ENCODE data around the gene MALRD1.
"Not testable (repeated sequence)": the region's sequence is repeated elsewhere in the genome, so short reads cannot be mapped to it uniquely, and the experiment has no call there.

Gene MALRD1

GRCh38 chr10:19488592-19489280, 440.1 kb downstream of the MALRD1 start:
- no peak for DNase-seq (ENCODE audit: low read depth, low spot score)

GRCh38 chr10:19491166-19491565, 442.6 kb downstream of the MALRD1 start:
- DNase-seq (ENCODE audit: low read depth, low spot score): no peak

GRCh38 chr10:19493917-19494316, 445.3 kb downstream of the MALRD1 start:
- no peak for DNase-seq (ENCODE audit: low read depth, low spot score)

- DNase-seq (ENCODE audit: low read depth, low spot score): no peak
Measured at GRCh38 chr10:19497026-19497425, 448.4 kb downstream of the MALRD1 start.

GRCh38 chr10:19498393-19499290, 450.0 kb downstream of the MALRD1 start:
- no peak for DNase-seq (ENCODE audit: low read depth, low spot score)

GRCh38 chr10:19499291-19499770, 450.7 kb downstream of the MALRD1 start:
- no peak for DNase-seq (ENCODE audit: low read depth, low spot score)

- DNase-seq (ENCODE audit: low read depth, low spot score): no peak
Measured at GRCh38 chr10:19500959-19501358, 452.4 kb downstream of the MALRD1 start.

GRCh38 chr10:19505320-19506312, 457.0 kb downstream of the MALRD1 start:
- no peak for DNase-seq (ENCODE audit: low read depth, low spot score)

- DNase-seq (ENCODE audit: low read depth, low spot score): not testable (repeated sequence)
Measured at GRCh38 chr10:19510005-19510732, 461.6 kb downstream of the MALRD1 start.

- DNase-seq (ENCODE audit: low read depth, low spot score): no peak
Measured at GRCh38 chr10:19518109-19518508, 469.5 kb downstream of the MALRD1 start.

GRCh38 chr10:19518632-19519031, 470.0 kb downstream of the MALRD1 start:
- DNase-seq (ENCODE audit: low read depth, low spot score): no peak

- no peak for DNase-seq (ENCODE audit: low read depth, low spot score)
Measured at GRCh38 chr10:19531324-19531723, 482.7 kb downstream of the MALRD1 start.

- DNase-seq (ENCODE audit: low read depth, low spot score): no peak
Measured at GRCh38 chr10:19532411-19532810, 483.8 kb downstream of the MALRD1 start.

GRCh38 chr10:19541299-19541698, 492.7 kb downstream of the MALRD1 start:
- DNase-seq (ENCODE audit: low read depth, low spot score): no peak

- no peak for DNase-seq (ENCODE audit: low read depth, low spot score)
Measured at GRCh38 chr10:19546224-19546623, 497.6 kb downstream of the MALRD1 start.

- no peak for DNase-seq (ENCODE audit: low read depth, low spot score)
Measured at GRCh38 chr10:19549503-19549902, 500.9 kb downstream of the MALRD1 start.

- no peak for DNase-seq (ENCODE audit: low read depth, low spot score)
Measured at GRCh38 chr10:19556666-19557065, 508.1 kb downstream of the MALRD1 start.

- DNase-seq (ENCODE audit: low read depth, low spot score): no peak
Measured at GRCh38 chr10:19561181-19561580, 512.6 kb downstream of the MALRD1 start.

- DNase-seq (ENCODE audit: low read depth, low spot score): no peak
Measured at GRCh38 chr10:19563388-19564141, 515.0 kb downstream of the MALRD1 start.

GRCh38 chr10:19570120-19570519, 521.5 kb downstream of the MALRD1 start:
- DNase-seq (ENCODE audit: low read depth, low spot score): no peak
